WI38 (cell line): ENCODE data around the gene RBM4B.

ENCODE experiments used
- H3K4me3 ChIP-seq: 2 replicates; pipeline ENCODE4 v1.5.1; 2011; ENCODE audit warnings: low read depth, mild to moderate bottlenecking, control low read depth, low read length
- CTCF ChIP-seq: IDR thresholded peaks from 2 replicates; pipeline ENCODE4 v1.5.1; 2012; ENCODE audit warnings: low read depth, mild to moderate bottlenecking, control low read depth, low read length

Gene RBM4B

GRCh38 chr11:66691311-66691980 is 13.8 kb upstream of the RBM4B start:
- no peak for TF ChIP-seq CTCF
- H3K4me3 ChIP-seq, result no peak overlapping the region

- TF ChIP-seq CTCF, result no peak
- H3K4me3 ChIP-seq, result no peak overlapping the region
Measured at GRCh38 chr11:66689661-66690590, 12.2 kb upstream of the RBM4B start.

GRCh38 chr11:66688561-66689534 is 11.2 kb upstream of the RBM4B start:
- no peak overlapping the region for H3K4me3 ChIP-seq
- no peak for TF ChIP-seq CTCF

GRCh38 chr11:66687831-66688281 is 10.2 kb upstream of the RBM4B start:
- no peak for TF ChIP-seq CTCF

GRCh38 chr11:66686801-66687750 is 9.4 kb upstream of the RBM4B start:
- TF ChIP-seq CTCF, result no peak
- H3K4me3 ChIP-seq, result no peak overlapping the region

More at GRCh38 chr11:66687831-66688281, 10.2 kb upstream of the RBM4B start:
- no peak overlapping the region for H3K4me3 ChIP-seq
